Gastroesophageal sphincter (tissue), 4 donors: Measurements from ENCODE around the gene CSTF3. TPM values are rescaled to one million over a fixed set of nuclear protein-coding genes. Genes with fewer than 3 reads are reported as not detected.

Experiments used
- ATAC-seq: fragments of 150-250 bp; one replicate; pipeline ENCODE4 v1.9.1; 2016; ENCODE audit warnings: mild to moderate bottlenecking, moderate library complexity
- H3K27ac ChIP-seq, 4 donors: fragments of 200-600 bp; sonication (generic) in 3 of 4; 1 replicate in 3 of 4; 2 replicates in 1 of 4; pipeline ENCODE4 v1.5.1; 2016 to 2019
- H3K27me3 ChIP-seq: fragments of 200-600 bp; sonication (generic); one replicate; pipeline ENCODE4 v1.5.1; 2019
- H3K36me3 ChIP-seq, 2 donors: fragments of 200-600 bp; sonication (generic); one replicate each; pipeline ENCODE4 v1.5.1; 2019; ENCODE audit warnings: control low read depth in 1 of 2
- H3K4me1 ChIP-seq, 3 donors: fragments of 200-600 bp; sonication (generic); 1 replicate in 2 of 3; 2 replicates in 1 of 3; pipeline ENCODE4 v1.5.1; 2016 to 2019; ENCODE audit warnings: control low read depth in 2 of 3
- H3K4me3 ChIP-seq, 2 donors: fragments of 200-600 bp; sonication (generic); one replicate each; pipeline ENCODE4 v1.5.1; 2019; ENCODE audit warnings: mild to moderate bottlenecking in 1 of 2, moderate library complexity in 1 of 2
- H3K9me3 ChIP-seq, 3 donors: fragments of 200-600 bp; sonication (generic); one replicate each; pipeline ENCODE4 v1.5.1; 2017 to 2019; ENCODE audit warnings: control low read depth in 2 of 3
- CTCF ChIP-seq, 4 experiments: fragments of 200-600 bp in 2 of 4; fragments of 450-650 bp in 2 of 4; sonication (generic) in 1 of 4; IDR thresholded peaks; one replicate each; pipeline ENCODE4 v1.5.1; 2017 to 2019; ENCODE audit warnings: antibody characterized with exemption in 4 of 4, mild to moderate bottlenecking in 2 of 4, moderate library complexity in 2 of 4
- EP300 ChIP-seq: sonication (generic); formaldehyde crosslinking; IDR thresholded peaks from one replicate; pipeline ENCODE4 v1.6.1; 2017; ENCODE audit warnings: antibody characterized with exemption, mild to moderate bottlenecking
- POLR2A ChIP-seq, 2 donors: fragments of 450-650 bp; IDR thresholded peaks; one replicate each; pipeline ENCODE4 v1.6.1; 2017; ENCODE audit warnings: antibody characterized with exemption in 2 of 2, mild to moderate bottlenecking in 2 of 2, moderate library complexity in 1 of 2
- POLR2AphosphoS5 ChIP-seq: sonication (generic); formaldehyde crosslinking; IDR thresholded peaks from one replicate; pipeline ENCODE4 v1.6.1; 2017; ENCODE audit warnings: antibody characterized with exemption
- WGBS, 2 donors: methylation state at CpG; one replicate each; pipeline ENCODE4 v1.1.5; 2018; ENCODE audit warnings: low coverage in 1 of 2; 5-methylcytosine and 5-hydroxymethylcytosine counted together
- total RNA-seq, 4 donors: library from RNA; depleted of rRNA; stranded (reverse); fragments of >200 nt; gene quantifications; one replicate each; pipeline ENCODE4 v1.1.0, GENCODE V29; 2016

The CSTF3 gene
- total RNA-seq: 10 to 100 TPM in 2 of 4 donors, 1 to 10 TPM in 2; 8.3 to 15.4 (median 10.8) TPM

- no peaks in the 10 kb centered on the region for H3K27me3 ChIP-seq
- peak; percentile 100 for ATAC-seq
- H3K9me3 ChIP-seq: no peaks in the 10 kb centered on the region
- WGBS, 2 donors: 4 to 12% methylated on average over 12 to 27 of the region's 40 CpGs
- H3K27ac ChIP-seq: peak within 1 kb of the TSS; percentile 36 to 87 (median 80)
- peak; percentile 15 to 86 (median 62) for TF ChIP-seq CTCF (IDR thresholded peaks at IDR 0.05)
- TF ChIP-seq POLR2AphosphoS5: peak; percentile 78
- TF ChIP-seq EP300: no peak
- TF ChIP-seq POLR2A (IDR thresholded peaks at IDR 0.05): peak; percentile 24 to 43
- peak within 1 kb of the TSS; percentile 73 to 84 for H3K4me3 ChIP-seq
- H3K36me3 ChIP-seq: no peaks in the 10 kb centered on the region
- peaks cover 2 to 56% (median 9%) of the 10 kb centered on the region in 3 donors for H3K4me1 ChIP-seq
Measured at GRCh38 chr11:33161120-33162005, at the start of gene CSTF3. Gene CSTF3, minus strand, starts transcription at chr11:33161480. Its CDS starts 155 bp downstream, at chr11:33161325.

GRCh38 chr11:33208150-33208549 lies 46.9 kb upstream of the CSTF3 start:
- TF ChIP-seq POLR2A (IDR thresholded peaks at IDR 0.05) (no peak), POLR2AphosphoS5 (no peak), EP300 (no peak), CTCF (IDR thresholded peaks at IDR 0.05) (no peak)
- Histone ChIP-seq H3K9me3 (no peaks in the 10 kb centered on the region), H3K4me3 (no peak overlapping the region), H3K27ac (peak overlapping the region in 2 of 4 donors; percentile 27 to 40), H3K36me3 (no peaks in the 10 kb centered on the region), H3K4me1 (peaks cover 0 to 11% (median 0%) of the 10 kb centered on the region in 3 donors), H3K27me3 (no peaks in the 10 kb centered on the region)
- ATAC-seq: no peak
- 86% methylated on average over 1 of the region's 1 CpG for whole genome bisulfite sequencing, 2 donors

GRCh38 chr11:33207408-33207985 lies 46.2 kb upstream of the CSTF3 start:
- ATAC-seq: peak; percentile 76
- Histone ChIP-seq H3K27ac (peak overlapping the region in 2 of 4 donors; percentile 27 to 40), H3K4me3 (no peak overlapping the region), H3K27me3 (no peaks in the 10 kb centered on the region), H3K4me1 (peaks cover 0 to 11% (median 0%) of the 10 kb centered on the region in 3 donors), H3K36me3 (no peaks in the 10 kb centered on the region), H3K9me3 (no peaks in the 10 kb centered on the region)
- TF ChIP-seq POLR2AphosphoS5: peak; percentile 71
- no peak for TF ChIP-seq EP300
- 20 to 22% methylated on average over 1 to 3 of the region's 4 CpGs for WGBS, 2 donors

DNA sequence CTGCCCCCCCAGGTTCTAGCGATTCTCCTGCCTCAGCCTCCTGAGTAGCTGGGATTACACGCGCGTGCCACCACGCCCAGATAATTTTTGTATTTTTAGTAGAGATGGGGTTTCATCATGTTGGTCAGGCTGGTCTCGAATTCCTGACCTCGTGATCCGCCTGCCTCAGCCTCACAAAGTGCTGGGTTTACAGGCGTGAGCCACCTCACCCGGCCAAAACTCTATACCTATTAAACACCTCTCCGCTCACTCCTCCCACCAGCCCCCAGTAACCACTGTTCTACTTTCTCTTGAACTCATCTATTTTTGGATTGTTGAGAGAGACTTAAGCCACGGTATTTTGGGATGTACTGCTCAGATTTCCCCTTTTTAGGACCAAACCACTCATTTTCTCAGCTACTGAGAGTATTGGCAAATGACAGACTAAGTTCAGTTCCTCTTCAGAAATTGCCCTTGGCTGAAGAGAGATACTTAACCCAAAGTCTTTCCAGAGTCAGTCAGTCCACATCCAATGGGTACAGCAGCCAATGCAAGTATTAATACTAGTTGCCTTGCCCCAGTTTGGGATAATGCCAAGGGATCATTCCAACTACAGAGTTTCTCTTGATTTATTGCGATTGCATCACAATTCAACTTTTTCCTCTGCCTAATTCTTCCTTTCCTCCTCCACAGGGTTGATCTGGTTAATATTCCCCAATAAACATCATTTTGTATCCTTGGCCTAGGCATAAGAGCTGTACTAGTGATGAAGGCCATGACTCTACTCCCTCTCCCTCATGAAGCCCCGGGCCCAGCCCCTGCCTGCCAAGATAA lies 36.8 kb upstream of the CSTF3 start:
- no peaks in the 10 kb centered on the region for H3K9me3 ChIP-seq
- TF ChIP-seq POLR2A (IDR thresholded peaks at IDR 0.05): no peak
- no peak for TF ChIP-seq POLR2AphosphoS5
- TF ChIP-seq EP300: no peak
- no peak for TF ChIP-seq CTCF (IDR thresholded peaks at IDR 0.05)
- H3K4me3 ChIP-seq: no peak overlapping the region
- no peaks in the 10 kb centered on the region for H3K27me3 ChIP-seq
- no peaks in the 10 kb centered on the region for H3K36me3 ChIP-seq
- ATAC-seq: no peak
- no peaks in the 10 kb centered on the region for H3K4me1 ChIP-seq
- no peak overlapping the region for H3K27ac ChIP-seq
- 81 to 85% methylated on average over 9 of the region's 14 CpGs for WGBS, 2 donors
